ENCODE data around the gene LRRC3.

Gene LRRC3

DNA sequence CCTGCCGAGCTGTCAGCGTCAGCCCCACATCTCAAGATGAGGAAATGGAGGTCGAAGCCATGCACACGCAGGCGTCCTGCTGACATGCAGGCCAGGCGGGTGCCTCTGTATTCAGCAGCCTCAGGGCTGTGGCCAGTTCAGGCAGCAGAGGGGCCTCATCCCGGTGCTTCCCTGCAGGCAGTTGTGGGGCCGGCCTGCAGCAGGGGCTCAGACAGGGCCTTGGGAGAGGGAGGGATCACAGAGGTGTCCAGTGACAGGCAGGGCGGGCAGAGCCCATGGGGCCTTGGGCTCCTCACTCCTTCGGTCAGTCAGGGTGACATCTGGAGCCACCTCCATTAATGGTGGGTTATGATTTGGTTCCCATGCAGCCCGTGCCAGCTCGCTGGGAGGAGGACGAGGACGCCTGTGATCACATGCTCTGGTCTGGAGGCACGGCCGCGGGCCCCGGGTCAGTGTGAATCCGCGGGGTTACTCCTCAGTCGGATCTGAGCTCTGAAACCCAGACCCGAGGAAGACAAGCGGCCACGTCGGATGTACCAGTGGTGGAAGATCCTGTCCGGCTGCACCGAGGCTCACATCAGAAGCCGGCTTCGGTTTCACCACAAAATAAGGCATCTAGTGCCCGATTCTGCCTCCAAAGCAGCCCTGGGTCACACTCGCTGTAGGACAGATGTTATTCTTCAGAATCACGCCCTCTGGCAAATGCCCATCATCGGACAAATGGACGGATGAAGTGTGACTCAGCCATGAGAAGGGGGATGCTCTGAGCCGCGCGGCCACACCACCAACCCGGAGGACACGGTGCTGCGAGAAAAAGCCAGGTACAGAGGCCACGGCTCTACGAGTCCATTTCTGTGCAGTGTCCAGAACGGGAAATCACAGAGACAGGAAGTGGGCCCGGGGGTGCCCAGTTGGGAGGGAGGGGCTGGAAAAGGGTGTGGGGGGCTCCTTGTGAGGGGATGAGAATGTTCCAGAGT, 51.3 kb downstream of the LRRC3 start:
- Histone ChIP-seq H3K36me3 (ENCODE audit: control insufficient read depth in 1 of 2, insufficient read depth in 2 of 2, low read length in 2 of 2) (no peaks in the 10 kb centered on the region), H3K27ac (ENCODE audit: low read length) (no peak overlapping the region), H3K4me1 (ENCODE audit: control insufficient read depth in 1 of 2, insufficient read depth in 2 of 2, low read length in 2 of 2) (peaks cover 0 to 7% of the 10 kb centered on the region in 2 donors), H3K9me3 (ENCODE audit: control insufficient read depth in 1 of 2, low read length in 2 of 2) (no peaks in the 10 kb centered on the region), H3K27me3 (ENCODE audit: low read depth, low read length) (no peaks in the 10 kb centered on the region), H3K4me3 (ENCODE audit: low read depth in 1 of 2, low read length in 2 of 2) (no peak overlapping the region)

DNA sequence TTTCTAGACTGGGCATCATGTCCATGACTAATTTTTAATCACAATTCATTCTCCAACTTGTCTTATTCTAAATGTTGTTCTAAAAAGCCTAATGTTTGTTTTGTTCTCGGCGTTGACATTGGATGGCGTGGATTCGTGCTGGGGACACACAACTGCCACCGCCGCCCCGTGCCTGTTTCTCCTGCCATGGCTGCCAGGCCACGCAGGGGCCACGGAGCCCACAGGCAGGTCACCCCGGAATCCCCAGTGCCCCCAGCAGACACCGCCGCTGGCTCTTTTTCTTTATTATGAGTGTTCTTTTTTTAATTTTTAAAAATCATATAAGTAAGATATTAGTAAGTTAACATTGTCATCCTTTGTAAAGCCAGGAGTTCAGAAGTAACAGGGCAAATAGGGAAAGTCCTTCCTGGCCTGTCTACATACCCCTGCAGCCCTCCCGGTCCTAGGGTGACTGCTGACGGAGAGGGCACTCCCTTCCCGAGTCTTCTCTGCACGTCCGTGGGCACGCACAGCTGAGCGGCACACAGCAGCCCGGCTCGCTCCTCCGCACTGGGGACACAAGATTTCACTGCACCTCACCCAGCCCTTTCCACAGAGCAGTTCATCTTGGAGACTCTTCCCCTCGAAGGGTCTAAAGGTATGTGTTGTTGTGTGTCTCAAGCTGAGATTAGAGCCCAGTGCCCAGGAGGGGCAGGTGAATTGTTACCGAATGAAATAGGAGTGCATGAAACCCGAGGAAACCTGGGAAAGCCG, 52.5 kb downstream of the LRRC3 start:
- no peak overlapping the region for H3K27ac ChIP-seq (ENCODE audit: low read length)
- no peaks in the 10 kb centered on the region for H3K27me3 ChIP-seq (ENCODE audit: low read depth, low read length)
- peaks cover 0 to 7% of the 10 kb centered on the region in 2 donors for H3K4me1 ChIP-seq (ENCODE audit: control insufficient read depth in 1 of 2, insufficient read depth in 2 of 2, low read length in 2 of 2)
- H3K36me3 ChIP-seq (ENCODE audit: control insufficient read depth in 1 of 2, insufficient read depth in 2 of 2, low read length in 2 of 2): no peaks in the 10 kb centered on the region
- no peaks in the 10 kb centered on the region for H3K9me3 ChIP-seq (ENCODE audit: control insufficient read depth in 1 of 2, low read length in 2 of 2)
- no peak overlapping the region for H3K4me3 ChIP-seq (ENCODE audit: low read depth in 1 of 2, low read length in 2 of 2)

DNA sequence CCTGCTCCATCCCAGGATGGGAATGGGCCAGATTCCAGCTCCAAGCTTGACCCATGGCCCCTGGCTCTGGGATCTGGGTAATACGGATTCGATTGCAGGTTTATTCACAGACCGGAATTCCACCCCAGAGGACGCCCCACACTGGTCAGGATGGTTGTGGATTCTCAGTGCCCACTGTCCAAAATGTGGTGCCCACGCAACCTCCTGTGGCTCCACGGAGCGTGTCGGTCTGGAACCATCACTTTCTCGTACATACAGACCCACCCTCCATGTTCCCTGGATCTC, 53.1 kb downstream of the LRRC3 start:
- no peak overlapping the region for H3K4me3 ChIP-seq (ENCODE audit: low read depth in 1 of 2, low read length in 2 of 2)
- peaks cover 0 to 7% of the 10 kb centered on the region in 2 donors for H3K4me1 ChIP-seq (ENCODE audit: control insufficient read depth in 1 of 2, insufficient read depth in 2 of 2, low read length in 2 of 2)
- H3K27me3 ChIP-seq (ENCODE audit: low read depth, low read length): no peaks in the 10 kb centered on the region
- H3K27ac ChIP-seq (ENCODE audit: low read length): no peak overlapping the region
- no peaks in the 10 kb centered on the region for H3K9me3 ChIP-seq (ENCODE audit: control insufficient read depth in 1 of 2, low read length in 2 of 2)
- no peaks in the 10 kb centered on the region for H3K36me3 ChIP-seq (ENCODE audit: control insufficient read depth in 1 of 2, insufficient read depth in 2 of 2, low read length in 2 of 2)

DNA sequence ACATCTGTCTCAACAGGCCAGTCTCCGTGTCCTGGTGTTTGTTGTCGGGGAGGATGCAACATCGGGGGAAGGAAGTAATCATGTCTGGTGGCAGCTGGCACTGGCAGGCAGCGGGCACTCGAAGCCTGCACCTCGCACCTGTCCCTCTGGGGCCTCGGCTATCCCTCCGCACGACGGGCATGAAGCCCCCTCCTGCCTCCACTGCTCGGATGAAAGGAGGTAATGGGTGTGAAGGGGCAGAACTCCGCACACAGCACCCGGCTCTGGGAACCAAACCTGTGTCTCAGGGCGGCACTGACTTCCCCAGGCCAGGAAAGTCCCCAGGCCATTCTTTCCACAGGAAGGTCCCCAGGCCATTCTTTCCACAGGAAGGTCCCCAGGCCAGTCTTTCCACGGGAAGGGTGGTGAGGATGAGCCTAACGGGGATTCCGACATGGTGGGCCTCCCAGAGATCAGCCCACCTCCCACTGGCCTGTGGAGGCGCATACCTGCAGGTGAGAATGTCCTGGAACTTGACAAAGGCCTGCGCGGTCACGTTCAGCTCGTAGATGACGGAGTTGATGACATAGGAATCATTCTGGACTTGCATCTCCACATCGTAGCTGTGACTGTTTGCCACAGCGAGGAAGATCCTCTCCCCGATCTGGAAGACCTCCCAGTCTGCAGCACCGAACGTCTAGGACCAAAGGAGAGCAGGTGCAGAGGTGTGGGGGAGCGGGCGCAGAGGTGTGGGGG, 53.6 kb downstream of the LRRC3 start:
- H3K27me3 ChIP-seq (ENCODE audit: low read depth, low read length): no peaks in the 10 kb centered on the region

DNA sequence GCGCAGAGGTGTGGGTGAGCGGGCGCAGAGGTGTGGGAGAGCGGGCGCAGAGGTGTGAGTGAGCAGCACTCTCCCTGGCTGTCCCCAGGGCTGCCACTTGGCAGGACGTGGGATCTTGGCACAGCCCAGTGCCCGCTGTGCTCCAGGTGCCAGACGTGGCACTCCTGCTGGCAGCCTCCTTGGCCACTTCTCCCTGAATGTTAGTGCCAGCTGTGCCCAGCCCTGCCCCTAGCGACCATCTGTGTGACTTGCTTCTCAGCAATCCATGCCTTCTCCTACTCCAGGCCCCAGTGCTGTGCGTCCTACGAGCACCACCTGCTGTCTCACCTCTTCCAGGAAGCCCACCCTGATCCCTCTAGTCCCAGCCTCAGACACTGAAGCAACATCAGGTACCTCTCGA, 54.2 kb downstream of the LRRC3 start:
- Histone ChIP-seq H3K36me3 (ENCODE audit: control insufficient read depth in 1 of 2, insufficient read depth in 2 of 2, low read length in 2 of 2) (no peaks in the 10 kb centered on the region), H3K4me3 (ENCODE audit: low read depth in 1 of 2, low read length in 2 of 2) (no peak overlapping the region), H3K27me3 (ENCODE audit: low read depth, low read length) (no peaks in the 10 kb centered on the region)

More for the DNA sequence above, 53.6 kb downstream of the LRRC3 start:
- no peaks in the 10 kb centered on the region for H3K9me3 ChIP-seq (ENCODE audit: control insufficient read depth in 1 of 2, low read length in 2 of 2)
- H3K4me1 ChIP-seq (ENCODE audit: control insufficient read depth in 1 of 2, insufficient read depth in 2 of 2, low read length in 2 of 2): peaks cover 0 to 7% of the 10 kb centered on the region in 2 donors
- no peak overlapping the region for H3K27ac ChIP-seq (ENCODE audit: low read length)
- no peaks in the 10 kb centered on the region for H3K36me3 ChIP-seq (ENCODE audit: control insufficient read depth in 1 of 2, insufficient read depth in 2 of 2, low read length in 2 of 2)
- H3K4me3 ChIP-seq (ENCODE audit: low read depth in 1 of 2, low read length in 2 of 2): no peak overlapping the region

DNA sequence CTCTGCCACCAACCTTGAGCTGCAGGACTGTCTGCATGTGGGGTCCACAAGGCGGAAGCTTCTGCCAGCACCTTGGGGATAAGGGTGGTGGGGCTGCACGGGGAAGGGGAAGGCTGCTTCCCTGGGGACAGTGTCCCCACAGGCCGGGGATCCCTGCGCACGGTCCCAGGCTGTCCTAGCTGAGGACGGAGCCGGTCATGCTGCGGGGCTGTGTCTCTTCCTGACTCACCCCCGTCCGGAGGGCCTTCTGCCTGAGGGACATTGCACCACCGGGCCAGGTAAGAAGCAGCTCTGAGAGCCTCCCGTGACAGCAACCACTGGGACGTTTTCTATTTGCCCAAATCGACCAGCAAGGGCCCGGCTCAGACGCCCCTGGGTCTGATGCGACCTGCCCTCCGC, 54.8 kb downstream of the LRRC3 start:
- Histone ChIP-seq H3K27ac (ENCODE audit: low read length) (no peak overlapping the region), H3K36me3 (ENCODE audit: control insufficient read depth in 1 of 2, insufficient read depth in 2 of 2, low read length in 2 of 2) (no peaks in the 10 kb centered on the region), H3K27me3 (ENCODE audit: low read depth, low read length) (no peaks in the 10 kb centered on the region), H3K9me3 (ENCODE audit: control insufficient read depth in 1 of 2, low read length in 2 of 2) (no peaks in the 10 kb centered on the region), H3K4me3 (ENCODE audit: low read depth in 1 of 2, low read length in 2 of 2) (no peak overlapping the region), H3K4me1 (ENCODE audit: control insufficient read depth in 1 of 2, insufficient read depth in 2 of 2, low read length in 2 of 2) (peaks cover 0 to 7% of the 10 kb centered on the region in 2 donors)

More for the DNA sequence above, 54.2 kb downstream of the LRRC3 start:
- Histone ChIP-seq H3K27ac (ENCODE audit: low read length) (no peak overlapping the region), H3K4me1 (ENCODE audit: control insufficient read depth in 1 of 2, insufficient read depth in 2 of 2, low read length in 2 of 2) (peaks cover 0 to 7% of the 10 kb centered on the region in 2 donors), H3K9me3 (ENCODE audit: control insufficient read depth in 1 of 2, low read length in 2 of 2) (no peaks in the 10 kb centered on the region)

DNA sequence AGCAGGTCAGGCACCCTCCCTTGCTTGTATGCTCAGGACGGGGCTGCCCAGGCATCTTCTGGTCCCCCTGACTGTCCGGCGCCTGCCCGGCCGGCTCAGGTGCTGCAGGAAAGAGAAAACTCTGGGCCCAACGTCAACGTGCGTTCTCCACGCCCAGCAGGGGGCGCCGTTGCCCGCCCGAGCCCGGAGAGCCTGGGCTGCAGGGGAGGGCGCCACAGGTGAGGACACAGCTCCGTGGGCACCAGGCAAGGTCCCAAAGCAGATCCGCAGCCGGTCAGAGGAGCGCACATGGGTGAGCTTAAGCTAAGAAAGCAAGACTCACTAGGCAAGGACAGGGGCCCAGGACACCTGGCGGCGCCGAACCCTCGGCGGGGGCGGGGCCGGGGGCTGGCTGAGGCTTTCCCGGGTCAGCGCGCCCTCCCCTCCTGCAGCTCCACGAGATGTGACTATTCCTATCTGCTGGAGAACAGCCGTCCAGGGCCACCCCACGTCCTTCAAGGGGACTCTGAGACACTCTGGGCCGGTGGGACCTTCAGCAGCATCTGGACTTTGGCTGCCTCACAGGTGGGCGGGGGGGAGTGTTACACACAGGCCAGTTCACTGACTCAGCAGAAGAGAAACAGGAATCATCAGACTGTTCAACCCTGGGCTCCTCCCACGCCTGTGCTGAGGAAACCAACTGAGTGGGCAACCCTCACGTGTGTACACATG, 55.4 kb downstream of the LRRC3 start:
- peak overlapping the region in 1 of 2 donors; percentile 34 for H3K4me3 ChIP-seq (ENCODE audit: low read depth in 1 of 2, low read length in 2 of 2)
- H3K9me3 ChIP-seq (ENCODE audit: control insufficient read depth in 1 of 2, low read length in 2 of 2): no peaks in the 10 kb centered on the region
- H3K4me1 ChIP-seq (ENCODE audit: control insufficient read depth in 1 of 2, insufficient read depth in 2 of 2, low read length in 2 of 2): peaks cover 0 to 7% of the 10 kb centered on the region in 2 donors
- no peak overlapping the region for H3K27ac ChIP-seq (ENCODE audit: low read length)
- H3K27me3 ChIP-seq (ENCODE audit: low read depth, low read length): no peaks in the 10 kb centered on the region
- H3K36me3 ChIP-seq (ENCODE audit: control insufficient read depth in 1 of 2, insufficient read depth in 2 of 2, low read length in 2 of 2): no peaks in the 10 kb centered on the region

DNA sequence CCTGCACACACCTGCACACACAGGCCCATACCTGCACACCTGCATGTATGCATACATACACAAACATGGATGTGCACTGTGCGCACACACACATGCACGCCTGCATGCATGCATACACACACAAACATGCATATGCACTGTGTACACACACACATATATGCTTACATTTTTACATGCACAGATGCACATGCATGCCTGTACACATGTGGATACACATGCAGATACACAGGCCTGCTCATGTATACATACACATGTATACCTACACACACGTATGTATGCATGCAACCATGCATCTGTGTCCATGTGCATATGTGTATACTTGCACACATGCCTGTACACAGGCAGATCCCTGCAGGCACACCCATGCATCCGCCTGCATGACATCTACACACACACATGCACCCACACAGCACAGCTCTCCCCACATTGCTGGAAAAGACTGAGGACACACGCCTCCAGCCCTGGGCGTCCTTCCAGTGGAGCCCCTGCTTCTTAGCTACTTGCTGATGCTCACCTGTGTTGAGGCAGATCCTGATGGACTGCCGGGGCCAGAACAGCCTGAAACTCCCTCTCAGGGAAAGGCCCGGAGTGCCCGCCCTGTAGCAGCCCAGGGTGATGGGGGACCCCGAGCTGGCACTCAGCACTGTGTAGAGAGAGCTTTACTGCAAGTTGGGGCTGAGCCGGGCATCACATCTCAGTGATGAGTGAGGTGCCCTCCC, 56.1 kb downstream of the LRRC3 start:
- no peak overlapping the region for H3K4me3 ChIP-seq (ENCODE audit: low read depth in 1 of 2, low read length in 2 of 2)
- peaks cover 0 to 7% of the 10 kb centered on the region in 2 donors for H3K4me1 ChIP-seq (ENCODE audit: control insufficient read depth in 1 of 2, insufficient read depth in 2 of 2, low read length in 2 of 2)
- H3K27me3 ChIP-seq (ENCODE audit: low read depth, low read length): no peaks in the 10 kb centered on the region
- H3K36me3 ChIP-seq (ENCODE audit: control insufficient read depth in 1 of 2, insufficient read depth in 2 of 2, low read length in 2 of 2): no peaks in the 10 kb centered on the region
- no peaks in the 10 kb centered on the region for H3K9me3 ChIP-seq (ENCODE audit: control insufficient read depth in 1 of 2, low read length in 2 of 2)
- no peak overlapping the region for H3K27ac ChIP-seq (ENCODE audit: low read length)

All from muscle layer of duodenum (tissue), 2 donors.